OCI-LY1 (cell line): Measurements from ENCODE around the gene CDH6.

ENCODE experiments used
- H2AFZ ChIP-seq: fragments of 200-600 bp; sonication (generic), shearing (Covaris generic); 2 replicates; pipeline ENCODE4 v1.6.0; 2014; ENCODE audit warnings: antibody characterized with exemption, mild to moderate bottlenecking, low read length
- H3F3A ChIP-seq: fragments of 200-600 bp; sonication (generic), shearing (Covaris generic); 2 replicates; pipeline ENCODE4 v1.6.0; 2014; ENCODE audit warnings: mild to moderate bottlenecking, antibody characterized with exemption, low read length, moderate library complexity; ENCODE audit not compliant: insufficient read depth
- H3K27ac ChIP-seq: fragments of 200-600 bp; sonication (generic); 2 replicates; pipeline ENCODE4 v1.5.1; 2014; ENCODE audit warnings: low read length, mixed run types, mild to moderate bottlenecking, low read depth; ENCODE audit not compliant: poor library complexity, severe bottlenecking
- H3K27me3 ChIP-seq: fragments of 200-600 bp; sonication (generic); 2 replicates; pipeline ENCODE4 v1.6.0; 2014; ENCODE audit warnings: antibody characterized with exemption, mild to moderate bottlenecking, low read length, moderate library complexity; ENCODE audit not compliant: insufficient read depth
- H3K36me3 ChIP-seq: fragments of 200-600 bp; sonication (generic); 2 replicates; pipeline ENCODE4 v1.6.1; 2014; ENCODE audit warnings: mild to moderate bottlenecking, antibody characterized with exemption, low read length, moderate library complexity, mixed read lengths; ENCODE audit not compliant: insufficient read depth
- H3K4me1 ChIP-seq: fragments of 200-600 bp; sonication (generic); 2 replicates; pipeline ENCODE4 v1.5.1; 2014; ENCODE audit warnings: mild to moderate bottlenecking, low read length, moderate library complexity; ENCODE audit not compliant: insufficient read depth, severe bottlenecking
- H3K4me2 ChIP-seq: fragments of 200-600 bp; sonication (generic), shearing (Covaris generic); 2 replicates; pipeline ENCODE4 v1.6.1; 2014; ENCODE audit warnings: low read length
- H3K4me3 ChIP-seq: fragments of 200-600 bp; sonication (generic); 2 replicates; pipeline ENCODE4 v1.5.1; 2014; ENCODE audit warnings: low read length, low read depth, mild to moderate bottlenecking, mixed read lengths; ENCODE audit not compliant: poor library complexity, severe bottlenecking
- H3K79me2 ChIP-seq: fragments of 200-600 bp; shearing (Covaris generic); 2 replicates; pipeline ENCODE4 v1.6.1; 2016; ENCODE audit warnings: mixed run types, low read length, mixed read lengths; ENCODE audit not compliant: insufficient read depth
- H3K9ac ChIP-seq: fragments of 200-600 bp; sonication (generic), shearing (Covaris generic); 2 replicates; pipeline ENCODE4 v1.6.1; 2014; ENCODE audit warnings: mild to moderate bottlenecking, low read length, mixed read lengths
- H3K9me2 ChIP-seq: fragments of 200-600 bp; sonication (generic), shearing (Covaris generic); 2 replicates; pipeline ENCODE4 v1.6.1; 2014; ENCODE audit warnings: low read depth, mild to moderate bottlenecking, low read length, mixed read lengths
- H3K9me3 ChIP-seq: fragments of 200-600 bp; shearing (Covaris generic); 2 replicates; pipeline ENCODE4 v1.6.1; 2014; ENCODE audit warnings: low read length, mixed read lengths
- H4K20me1 ChIP-seq: fragments of 200-600 bp; sonication (generic), shearing (Covaris generic); 2 replicates; pipeline ENCODE4 v1.6.0; 2016; ENCODE audit warnings: mild to moderate bottlenecking, low read length; ENCODE audit not compliant: insufficient read depth
- CTCF ChIP-seq: fragments of 200-600 bp; sonication (generic), shearing (Covaris generic); IDR thresholded peaks from 2 replicates; pipeline ENCODE4 v1.5.1; 2017; ENCODE audit warnings: mild to moderate bottlenecking, antibody characterized with exemption, low read length, moderate library complexity, mixed read lengths
- EZH2 ChIP-seq: fragments of 200-600 bp; sonication (generic), shearing (Covaris generic); IDR thresholded peaks from 2 replicates; pipeline ENCODE4 v1.8.0; 2017; ENCODE audit warnings: borderline replicate concordance, mixed run types, mild to moderate bottlenecking, antibody characterized with exemption, low read length, moderate library complexity, mixed read lengths

The CDH6 gene

GRCh38 chr5:31377274-31377946 lies 183.9 kb downstream of the CDH6 start:
- Histone ChIP-seq H3K36me3 (no peaks in the 10 kb centered on the region), H4K20me1 (no peaks in the 10 kb centered on the region), H3K4me3 (no peak overlapping the region), H3K4me2 (no peak overlapping the region), H3F3A (no peaks in the 10 kb centered on the region), H3K4me1 (no peaks in the 10 kb centered on the region), H3K79me2 (no peaks in the 10 kb centered on the region), H3K27me3 (no peaks in the 10 kb centered on the region), H3K9ac (no peak overlapping the region), H3K27ac (no peak overlapping the region), H3K9me2 (no peaks in the 10 kb centered on the region), H3K9me3 (no peaks in the 10 kb centered on the region), H2AFZ (no peak overlapping the region)
- TF ChIP-seq CTCF (no peak), EZH2 (no peak)

- no peaks in the 10 kb centered on the region for H3K9me3 ChIP-seq
- no peaks in the 10 kb centered on the region for H3K36me3 ChIP-seq
- H4K20me1 ChIP-seq = no peaks in the 10 kb centered on the region
- no peak overlapping the region for H2AFZ ChIP-seq
- no peaks in the 10 kb centered on the region for H3K79me2 ChIP-seq
- H3K9me2 ChIP-seq = no peaks in the 10 kb centered on the region
- TF ChIP-seq CTCF = no peak
- no peak for TF ChIP-seq EZH2
- H3K4me3 ChIP-seq = no peak overlapping the region
- H3K9ac ChIP-seq = no peak overlapping the region
- no peaks in the 10 kb centered on the region for H3K4me1 ChIP-seq
- H3K27ac ChIP-seq = no peak overlapping the region
- H3F3A ChIP-seq = no peaks in the 10 kb centered on the region
- no peaks in the 10 kb centered on the region for H3K27me3 ChIP-seq
- no peak overlapping the region for H3K4me2 ChIP-seq
Measured at GRCh38 chr5:31378136-31378535, 184.7 kb downstream of the CDH6 start.
